Measurements from ENCODE around the gene CCDC9B.

- TF ChIP-seq, protein P1, sequence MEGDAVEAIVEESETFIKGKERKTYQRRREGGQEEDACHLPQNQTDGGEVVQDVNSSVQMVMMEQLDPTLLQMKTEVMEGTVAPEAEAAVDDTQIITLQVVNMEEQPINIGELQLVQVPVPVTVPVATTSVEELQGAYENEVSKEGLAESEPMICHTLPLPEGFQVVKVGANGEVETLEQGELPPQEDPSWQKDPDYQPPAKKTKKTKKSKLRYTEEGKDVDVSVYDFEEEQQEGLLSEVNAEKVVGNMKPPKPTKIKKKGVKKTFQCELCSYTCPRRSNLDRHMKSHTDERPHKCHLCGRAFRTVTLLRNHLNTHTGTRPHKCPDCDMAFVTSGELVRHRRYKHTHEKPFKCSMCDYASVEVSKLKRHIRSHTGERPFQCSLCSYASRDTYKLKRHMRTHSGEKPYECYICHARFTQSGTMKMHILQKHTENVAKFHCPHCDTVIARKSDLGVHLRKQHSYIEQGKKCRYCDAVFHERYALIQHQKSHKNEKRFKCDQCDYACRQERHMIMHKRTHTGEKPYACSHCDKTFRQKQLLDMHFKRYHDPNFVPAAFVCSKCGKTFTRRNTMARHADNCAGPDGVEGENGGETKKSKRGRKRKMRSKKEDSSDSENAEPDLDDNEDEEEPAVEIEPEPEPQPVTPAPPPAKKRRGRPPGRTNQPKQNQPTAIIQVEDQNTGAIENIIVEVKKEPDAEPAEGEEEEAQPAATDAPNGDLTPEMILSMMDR (IDR thresholded peaks at IDR 0.05) = no peak
- TF ChIP-seq POLR2A (IDR thresholded peaks at IDR 0.05) = no peak
Measured at GRCh38 chr15:40331637-40332036, 9.1 kb downstream of the CCDC9B start.

Data from esophagus squamous epithelium (tissue), 4 donors.